Fibroblast of peridontal ligament (primary cell): ENCODE measurements around the gene C20orf144.

Experiments used
- DNase-seq: peaks from one replicate; pipeline ENCODE4 v3.0.0-alpha.2; 2010; ENCODE audit errors: extremely low read depth

The C20orf144 gene

DNA sequence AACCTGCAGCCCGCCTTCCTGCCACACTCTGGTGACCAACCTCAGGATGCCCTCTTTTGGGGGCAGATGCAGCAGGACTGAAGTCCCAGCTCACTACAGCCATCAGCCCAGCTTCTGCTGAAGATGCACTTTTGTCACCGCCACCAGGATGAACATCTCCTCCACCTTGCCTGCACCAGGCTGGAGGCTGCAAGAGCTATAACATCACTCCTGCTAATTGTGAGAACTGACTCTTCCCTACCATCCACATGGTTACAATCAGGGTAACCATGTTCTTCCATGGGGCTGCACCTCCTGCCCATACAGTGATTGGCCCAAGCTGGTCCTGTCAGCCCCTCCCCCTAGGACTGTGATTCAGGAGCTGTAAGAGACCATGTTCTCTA, 2.6 kb downstream of the C20orf144 start:
- DNase-seq = no peak

DNA sequence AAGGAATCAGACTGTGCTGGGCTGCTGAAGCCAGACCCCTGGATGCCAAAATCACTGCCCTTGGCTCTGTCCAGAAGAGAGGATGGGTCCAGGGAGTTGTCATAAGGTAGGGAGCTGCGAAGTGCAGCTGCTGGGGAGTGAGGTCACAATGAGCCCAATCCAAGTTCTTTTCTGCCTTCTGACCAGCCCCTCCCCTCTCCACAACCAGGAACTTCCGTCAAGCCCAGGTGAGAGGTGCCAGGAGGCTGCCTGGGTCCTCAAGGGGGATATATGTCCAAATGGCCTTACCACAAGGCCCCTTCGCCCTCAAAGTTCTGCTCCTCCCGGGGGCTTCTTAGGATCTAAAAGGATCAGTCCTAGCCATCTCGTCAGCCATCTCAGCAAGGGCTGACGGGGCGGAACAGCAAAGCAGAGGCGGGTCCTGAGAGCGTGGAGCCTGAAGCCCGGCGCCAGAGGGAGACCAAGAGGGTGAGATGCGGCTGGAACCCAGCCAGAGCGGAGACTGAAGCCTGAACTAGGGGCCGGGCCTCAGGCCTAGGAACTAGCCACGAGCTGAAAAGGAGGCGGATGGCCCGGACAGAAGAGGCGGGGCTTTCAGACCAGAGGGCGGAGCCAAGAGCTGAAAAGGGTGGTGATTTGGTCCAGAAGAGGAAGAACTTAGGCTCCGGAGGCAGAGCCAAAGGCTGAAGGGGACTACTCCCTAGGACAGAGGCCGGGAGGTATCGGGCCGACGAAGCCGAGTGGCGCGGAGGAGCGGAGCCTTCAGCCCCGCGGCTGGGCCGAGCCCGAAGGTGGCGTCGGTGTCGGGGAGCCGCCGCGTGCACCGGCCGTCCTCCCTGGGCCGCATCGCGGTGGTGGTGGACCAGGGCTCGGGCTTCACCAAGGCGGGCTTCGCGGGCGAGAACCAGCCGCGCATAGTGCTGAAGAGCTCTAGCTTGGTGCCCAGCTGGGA, 4.4 kb downstream of the C20orf144 start, which contains the start of gene ACTL10:
ACTL10 (plus strand) TSS at position 651 of the 952 bp plus-strand sequence. CDS start 555 bp downstream, outside the sequence.
- DNase-seq = peak; percentile 98

GRCh38 chr20:33667245-33667675, 5.1 kb downstream of the C20orf144 start:
- DNase-seq = no peak

GRCh38 chr20:33667676-33668465, 5.7 kb downstream of the C20orf144 start:
- peak; percentile 61 for DNase-seq

DNA sequence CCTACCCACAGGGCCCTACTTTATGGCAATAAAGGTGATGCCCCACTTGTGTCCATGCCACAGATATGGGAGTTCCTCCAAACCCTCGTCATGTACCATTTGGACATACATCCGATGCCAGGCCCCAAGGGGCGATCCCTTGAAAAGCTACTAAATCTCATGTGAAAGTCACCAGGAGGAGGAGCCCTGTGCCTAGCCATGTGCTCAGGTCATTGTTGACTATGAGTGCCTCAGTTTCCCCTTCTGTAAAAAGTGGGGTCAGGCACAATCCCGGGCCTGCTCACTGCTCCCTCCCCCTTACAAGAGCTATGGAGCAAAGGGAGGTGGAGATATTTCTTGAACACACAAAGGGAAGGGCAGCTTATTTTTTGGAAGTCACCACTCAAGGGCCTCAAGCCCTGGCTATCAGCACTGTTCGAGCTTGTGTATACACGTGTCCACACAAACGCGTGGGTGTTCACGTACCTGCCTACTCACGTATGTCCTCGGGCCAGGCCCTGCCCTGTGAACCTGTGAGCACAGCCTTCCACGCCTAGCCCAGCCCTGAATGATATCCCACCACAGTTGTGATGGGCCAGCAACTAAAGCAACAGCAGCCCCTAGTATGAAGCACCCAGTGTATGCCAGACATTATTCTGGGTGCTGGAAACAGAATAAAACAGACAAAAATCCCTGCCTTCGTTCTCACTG, 6.5 kb downstream of the C20orf144 start:
- no peak for DNase-seq

DNA sequence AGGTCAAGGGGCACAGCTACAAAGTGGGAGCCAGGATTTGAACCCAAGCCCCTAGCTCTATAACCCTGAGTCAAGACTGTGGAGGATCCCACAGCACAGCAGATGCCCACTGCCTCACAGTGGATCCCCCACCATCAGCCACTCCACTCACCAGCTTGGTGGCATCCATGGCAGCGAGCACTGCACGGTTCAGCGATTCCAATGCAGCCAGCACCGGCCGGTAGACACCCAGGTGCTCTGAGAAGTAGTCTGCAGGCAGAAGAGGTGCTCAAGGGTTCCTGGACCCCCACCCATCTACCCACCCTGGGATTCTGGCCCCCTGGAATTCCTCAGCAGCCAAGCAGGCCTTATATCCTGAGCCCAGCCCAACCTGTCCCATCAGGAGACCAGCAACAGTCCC, 7.1 kb downstream of the C20orf144 start:
- no peak for DNase-seq

DNA sequence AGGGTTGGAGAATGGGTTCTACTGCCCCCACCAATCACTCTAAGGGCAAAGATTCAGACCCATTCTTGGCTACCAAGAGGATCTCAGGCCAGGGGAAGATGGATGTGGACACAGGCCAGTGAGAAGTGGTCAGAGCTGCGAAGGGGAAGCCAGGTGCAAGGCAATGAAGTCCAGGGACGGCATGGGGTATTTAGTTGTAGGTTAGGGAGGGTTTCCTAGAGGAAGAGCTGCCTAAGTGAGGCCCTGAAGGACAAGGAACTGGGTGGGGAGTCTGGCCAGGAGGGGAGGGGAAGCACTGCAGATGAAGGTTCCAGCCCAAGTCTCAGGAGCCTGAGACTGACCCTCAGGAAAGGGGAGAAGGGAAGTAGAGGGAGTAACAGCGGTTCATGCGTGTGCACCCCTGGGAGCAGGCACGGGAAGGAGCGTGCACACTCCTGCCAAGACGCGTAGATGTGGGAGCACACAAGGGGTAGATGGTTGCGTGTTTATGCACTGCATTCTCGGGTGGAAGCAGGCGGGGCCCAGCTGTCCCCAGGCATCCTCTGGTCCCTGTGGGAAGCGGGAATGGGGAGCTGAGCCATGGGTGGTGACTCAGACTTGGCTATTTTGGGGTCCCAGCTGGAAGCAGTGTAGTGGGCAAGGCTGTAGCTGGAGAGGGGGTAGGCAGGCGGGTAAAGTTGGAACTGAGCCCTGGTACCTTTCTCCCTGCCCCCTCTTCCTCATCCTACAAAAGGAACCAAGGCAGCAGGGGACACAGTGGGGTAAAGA, 7.9 kb downstream of the C20orf144 start:
- DNase-seq = no peak

- no peak for DNase-seq
These were observed 8.8 kb downstream of the C20orf144 start for GRCh38 chr20:33670715-33671499.

DNA sequence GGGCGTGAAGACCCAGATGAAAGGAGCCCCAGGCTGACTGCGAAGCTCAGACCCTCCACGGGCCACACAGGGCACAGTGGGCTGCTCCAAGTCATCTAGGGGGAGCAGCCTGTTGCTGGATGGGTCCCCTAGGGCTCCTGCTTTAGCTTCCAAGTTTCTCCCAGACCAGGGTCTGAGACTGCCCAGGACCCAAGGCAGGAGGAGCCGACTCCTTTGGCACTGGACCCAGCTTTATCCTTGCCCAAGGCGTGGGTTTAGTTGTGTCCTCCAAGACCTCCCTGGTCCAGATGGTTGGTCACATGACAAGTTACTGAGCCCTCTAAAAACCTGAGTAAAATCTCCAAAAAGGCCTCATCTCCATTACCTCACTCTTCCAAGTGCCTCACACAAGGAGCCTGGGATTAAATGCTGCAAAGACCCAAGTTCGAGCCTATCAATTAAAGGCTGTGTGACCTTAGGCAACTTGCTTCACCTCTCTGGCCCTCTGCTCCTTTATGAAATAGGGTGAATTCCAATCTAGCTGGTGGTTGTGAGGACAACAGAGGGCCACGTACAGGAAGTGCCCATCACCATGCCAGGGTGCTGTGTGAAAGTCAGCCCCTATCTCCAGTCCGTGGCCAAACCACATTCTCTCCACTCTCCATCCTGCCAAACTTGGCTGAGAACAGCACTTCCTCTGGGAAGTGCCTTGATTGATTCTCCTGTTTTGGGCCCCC, 9.6 kb downstream of the C20orf144 start:
- no peak for DNase-seq

- no peak for DNase-seq
These were observed 10.4 kb downstream of the C20orf144 start for GRCh38 chr20:33672426-33673113.

DNA sequence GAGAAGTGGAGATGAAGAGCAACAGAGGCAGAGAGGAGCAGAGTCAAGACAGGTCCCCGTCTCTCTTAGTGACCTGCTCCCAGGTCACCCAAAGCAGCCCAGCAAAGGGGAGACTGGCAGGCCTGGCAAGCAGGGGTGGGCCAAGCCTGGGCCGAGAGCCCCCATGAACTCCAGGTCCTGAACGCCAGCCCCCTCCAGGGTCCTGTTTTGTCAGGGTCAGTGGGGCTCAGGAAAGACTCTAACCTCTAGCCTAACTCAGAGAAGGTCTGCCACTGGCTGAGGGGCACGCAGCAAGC, 10.9 kb downstream of the C20orf144 start:
- no peak for DNase-seq

GRCh38 chr20:33673410-33674293, 11.5 kb downstream of the C20orf144 start:
- DNase-seq = no peak

- peak; percentile 46 for DNase-seq
These were observed 12.4 kb downstream of the C20orf144 start, which contains the start of gene NECAB3 for GRCh38 chr20:33674294-33675135. Gene NECAB3, minus strand, starts transcription at chr20:33674428. Its CDS starts 76 bp downstream, at chr20:33674352.

DNA sequence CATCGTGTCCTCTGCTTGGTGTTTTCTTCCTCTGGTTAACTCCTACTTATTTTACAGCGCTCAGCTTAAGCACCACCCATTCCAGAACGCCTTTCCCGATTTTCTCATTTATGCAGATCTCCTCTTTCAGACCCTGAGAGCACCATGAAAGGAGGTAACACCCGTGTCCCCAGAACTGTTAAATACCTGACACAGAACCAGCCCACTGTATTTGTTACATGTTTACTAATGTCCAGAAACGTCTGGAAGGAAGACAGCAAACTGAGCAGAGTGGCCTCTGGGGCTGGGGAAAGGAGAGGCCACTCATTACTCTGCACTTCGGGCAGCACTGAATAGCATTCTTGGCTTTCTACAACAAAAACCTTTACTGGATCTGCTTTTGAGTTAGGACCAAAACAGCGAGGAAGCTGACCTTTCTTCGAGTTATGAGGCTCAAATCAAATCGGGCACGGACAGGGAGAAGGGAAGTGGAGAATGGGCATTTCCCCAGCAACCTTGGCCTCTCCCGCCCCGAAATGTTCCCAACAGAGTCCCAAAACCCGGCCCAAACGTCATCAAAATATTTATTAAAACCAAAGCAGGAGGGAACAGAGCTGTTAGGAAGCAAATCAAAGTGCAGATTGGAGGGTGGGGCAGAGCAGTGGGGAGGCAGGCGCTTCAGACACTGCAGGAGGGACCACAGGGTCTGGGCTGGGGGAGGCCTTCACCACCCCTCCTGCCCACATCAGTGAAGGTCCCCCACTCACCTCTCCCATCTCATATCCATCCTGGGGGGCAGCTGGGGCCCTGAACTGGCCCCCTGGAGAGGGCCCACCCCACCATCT, 13.2 kb downstream of the C20orf144 start:
- DNase-seq = peak; percentile 48

DNA sequence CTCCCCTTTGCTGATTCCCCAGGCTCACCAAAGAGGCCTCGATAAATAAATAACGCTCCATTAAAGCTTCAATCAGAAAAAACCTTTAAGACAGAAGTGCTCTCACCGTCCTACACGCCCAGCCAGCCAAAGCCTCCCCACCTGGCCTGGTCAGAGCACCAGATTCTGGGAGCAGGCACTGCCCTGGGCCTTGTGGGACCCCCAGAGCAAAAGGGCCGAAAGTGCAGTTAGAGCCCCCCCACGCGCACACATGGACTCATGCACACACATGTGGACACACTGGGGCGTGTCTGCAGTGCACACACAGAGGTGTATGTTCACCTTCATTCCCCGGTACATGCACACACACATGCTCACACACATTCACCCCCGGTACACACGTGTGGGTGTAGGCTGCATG, 14.0 kb downstream of the C20orf144 start:
- no peak for DNase-seq
